Measurements from ENCODE around the gene TBCB.

Gene TBCB

DNA sequence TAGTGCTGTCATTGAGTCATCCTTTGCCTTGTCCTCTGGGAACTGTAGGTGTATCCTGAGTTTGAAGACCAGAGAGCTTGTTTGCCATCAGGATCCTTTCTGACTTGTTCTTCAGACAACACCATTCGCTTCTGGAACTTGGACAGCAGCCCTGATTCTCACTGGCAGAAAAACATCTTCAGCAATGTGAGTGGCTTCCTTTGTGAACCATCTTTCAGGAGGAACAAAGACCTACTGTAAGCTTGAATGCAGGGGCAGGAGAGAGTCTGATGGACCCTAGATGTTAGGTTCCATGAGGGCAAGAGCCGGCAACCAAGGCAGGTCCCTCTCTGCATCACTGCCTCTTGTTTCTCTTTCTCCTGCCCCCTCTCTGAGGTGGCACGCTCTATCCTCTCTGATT is 33.9 kb upstream of the TBCB start:
- TF ChIP-seq, protein P1, sequence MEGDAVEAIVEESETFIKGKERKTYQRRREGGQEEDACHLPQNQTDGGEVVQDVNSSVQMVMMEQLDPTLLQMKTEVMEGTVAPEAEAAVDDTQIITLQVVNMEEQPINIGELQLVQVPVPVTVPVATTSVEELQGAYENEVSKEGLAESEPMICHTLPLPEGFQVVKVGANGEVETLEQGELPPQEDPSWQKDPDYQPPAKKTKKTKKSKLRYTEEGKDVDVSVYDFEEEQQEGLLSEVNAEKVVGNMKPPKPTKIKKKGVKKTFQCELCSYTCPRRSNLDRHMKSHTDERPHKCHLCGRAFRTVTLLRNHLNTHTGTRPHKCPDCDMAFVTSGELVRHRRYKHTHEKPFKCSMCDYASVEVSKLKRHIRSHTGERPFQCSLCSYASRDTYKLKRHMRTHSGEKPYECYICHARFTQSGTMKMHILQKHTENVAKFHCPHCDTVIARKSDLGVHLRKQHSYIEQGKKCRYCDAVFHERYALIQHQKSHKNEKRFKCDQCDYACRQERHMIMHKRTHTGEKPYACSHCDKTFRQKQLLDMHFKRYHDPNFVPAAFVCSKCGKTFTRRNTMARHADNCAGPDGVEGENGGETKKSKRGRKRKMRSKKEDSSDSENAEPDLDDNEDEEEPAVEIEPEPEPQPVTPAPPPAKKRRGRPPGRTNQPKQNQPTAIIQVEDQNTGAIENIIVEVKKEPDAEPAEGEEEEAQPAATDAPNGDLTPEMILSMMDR (IDR thresholded peaks at IDR 0.05; ENCODE audit: low read depth, low read length): no peak
- DNase-seq (ENCODE audit: low read depth, low spot score): no peak
- no peak overlapping the region for H3K4me3 ChIP-seq (ENCODE audit: low read depth, low read length)
- in situ Hi-C loops (cut with HindIII; ENCODE audit: low sequenced_read_pairs): no loop called here

DNA sequence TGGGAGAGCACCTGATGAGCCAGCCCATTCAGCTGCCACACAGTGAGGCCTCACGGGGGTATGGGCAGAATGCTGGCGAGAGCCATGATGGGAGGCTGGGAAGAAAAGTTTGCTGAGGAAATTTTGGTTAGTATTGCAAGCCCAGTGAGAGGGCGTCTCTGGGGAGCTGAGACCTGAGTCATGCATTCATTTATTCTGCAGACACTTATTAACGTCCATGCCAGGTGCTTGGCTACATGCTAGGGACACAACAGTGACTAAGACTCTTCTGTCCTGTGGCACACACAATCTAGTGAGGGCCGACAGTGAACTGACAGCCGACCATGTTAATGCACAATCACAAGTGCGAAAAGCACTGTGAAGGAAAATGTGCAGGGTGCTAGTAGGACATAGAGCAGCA is 33.4 kb upstream of the TBCB start:
- in situ Hi-C loops (cut with HindIII; ENCODE audit: low sequenced_read_pairs): no loop called here
- no peak for DNase-seq (ENCODE audit: low read depth, low spot score)
- no peak overlapping the region for H3K4me3 ChIP-seq (ENCODE audit: low read depth, low read length)
- TF ChIP-seq, protein P1 (IDR thresholded peaks at IDR 0.05; ENCODE audit: low read depth, low read length): no peak

DNA sequence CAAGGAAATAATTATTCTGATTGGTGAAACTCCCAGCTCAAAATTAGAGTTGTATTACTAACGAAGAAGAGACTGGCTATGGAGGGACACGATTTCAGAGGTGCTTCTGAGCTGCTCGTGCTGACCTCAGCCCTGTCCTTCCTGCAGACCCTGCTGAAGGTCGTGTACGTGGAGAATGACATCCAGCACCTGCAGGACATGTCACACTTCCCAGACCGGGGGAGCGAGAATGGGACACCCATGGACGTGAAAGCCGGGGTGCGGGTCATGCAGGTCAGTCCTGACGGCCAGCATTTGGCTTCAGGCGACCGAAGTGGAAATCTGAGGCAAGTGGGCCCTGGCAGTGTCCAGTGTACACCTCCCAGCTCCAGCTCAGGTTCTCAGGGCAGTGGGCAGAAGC is 32.4 kb upstream of the TBCB start:
- no peak for DNase-seq (ENCODE audit: low read depth, low spot score)
- no peak overlapping the region for H3K4me3 ChIP-seq (ENCODE audit: low read depth, low read length)
- in situ Hi-C loops (cut with HindIII; ENCODE audit: low sequenced_read_pairs): no loop called here
- TF ChIP-seq, protein P1 (IDR thresholded peaks at IDR 0.05; ENCODE audit: low read depth, low read length): no peak

DNA sequence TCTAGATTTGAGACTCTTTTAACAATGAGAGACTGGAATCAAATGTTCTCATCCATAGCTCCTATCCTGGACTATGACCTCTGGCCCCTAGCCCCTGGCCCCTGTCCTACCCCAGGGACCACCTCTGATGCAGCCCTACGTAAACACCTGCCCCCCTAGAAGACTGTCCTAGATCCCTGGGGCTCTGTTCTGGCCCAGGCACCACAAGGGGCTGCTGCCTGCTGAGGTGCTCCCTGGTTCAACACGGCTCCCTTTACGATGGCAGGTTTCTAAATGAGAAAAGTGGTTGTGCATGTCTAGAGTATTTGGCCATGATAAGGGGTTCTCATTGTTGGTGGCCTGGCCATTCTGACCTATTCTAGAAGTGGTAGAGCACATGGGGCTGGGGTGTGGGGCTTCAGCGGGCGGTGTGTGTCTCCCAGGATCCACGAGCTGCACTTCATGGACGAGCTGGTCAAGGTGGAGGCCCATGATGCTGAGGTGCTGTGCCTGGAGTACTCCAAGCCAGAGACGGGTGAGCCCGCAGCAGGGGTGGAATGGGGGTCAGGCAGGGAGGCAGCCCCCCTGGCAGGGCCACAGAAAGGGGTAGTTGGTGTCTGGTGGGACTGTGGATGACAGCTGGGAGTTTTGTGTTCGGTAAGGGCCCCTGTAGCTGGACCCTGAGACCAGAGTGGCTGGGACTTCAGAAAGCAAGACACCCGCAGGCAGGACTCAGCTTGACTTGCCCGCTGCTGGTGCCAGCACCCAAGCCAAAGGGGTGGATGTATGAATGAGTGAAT is 30.8 kb upstream of the TBCB start:
- in situ Hi-C loops (cut with HindIII; ENCODE audit: low sequenced_read_pairs): no loop called here
- H3K4me3 ChIP-seq (ENCODE audit: low read depth, low read length): no peak overlapping the region
- TF ChIP-seq, protein P1 (IDR thresholded peaks at IDR 0.05; ENCODE audit: low read depth, low read length): no peak
- DNase-seq (ENCODE audit: low read depth, low spot score): no peak

DNA sequence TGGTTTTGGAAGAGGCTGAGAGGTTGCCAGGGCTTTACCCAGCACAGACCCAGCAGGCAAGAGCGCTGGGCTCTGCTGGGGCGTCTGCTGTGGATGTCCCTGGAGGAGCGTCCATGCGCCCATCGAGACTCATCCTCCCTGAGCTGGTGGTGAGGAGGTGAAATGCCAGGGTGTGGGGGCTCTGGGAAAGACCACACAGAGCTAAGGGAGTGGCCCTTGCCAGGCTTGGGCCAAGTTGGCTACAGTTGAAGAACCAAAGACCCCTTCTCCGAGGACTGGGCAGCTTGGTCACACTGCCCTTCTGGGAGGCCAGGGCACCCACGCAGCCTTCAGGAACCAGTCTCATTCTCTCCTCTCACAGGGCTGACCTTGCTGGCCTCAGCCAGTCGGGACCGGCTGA is 28.9 kb upstream of the TBCB start:
- in situ Hi-C loops (cut with HindIII; ENCODE audit: low sequenced_read_pairs): no loop called here
- DNase-seq (ENCODE audit: low read depth, low spot score): no peak
- TF ChIP-seq, protein P1 (IDR thresholded peaks at IDR 0.05; ENCODE audit: low read depth, low read length): no peak
- H3K4me3 ChIP-seq (ENCODE audit: low read depth, low read length): no peak overlapping the region

DNA sequence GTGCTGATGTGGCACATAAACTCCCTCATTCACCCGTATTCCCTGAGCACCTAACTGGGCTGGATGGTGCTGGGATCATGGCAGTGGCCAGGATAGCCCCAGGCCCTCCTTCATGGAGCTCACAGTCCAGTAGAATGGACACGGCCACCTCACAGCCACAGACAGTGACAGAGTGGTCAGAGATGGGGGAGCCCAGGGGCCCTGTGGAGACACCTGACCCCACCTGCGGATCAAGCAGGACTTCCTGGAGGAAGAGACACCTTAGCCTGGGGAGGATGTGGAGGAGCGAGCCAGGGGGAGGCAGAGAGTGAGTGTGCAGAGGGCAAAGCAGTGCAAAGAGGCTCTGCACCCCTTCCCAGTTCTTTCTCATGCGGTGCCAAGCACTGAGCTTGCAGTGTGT is 25.4 kb upstream of the TBCB start:
- no peak overlapping the region for H3K4me3 ChIP-seq (ENCODE audit: low read depth, low read length)
- no peak for DNase-seq (ENCODE audit: low read depth, low spot score)
- in situ Hi-C loops (cut with HindIII; ENCODE audit: low sequenced_read_pairs): no loop called here
- TF ChIP-seq, protein P1 (IDR thresholded peaks at IDR 0.05; ENCODE audit: low read depth, low read length): no peak
